ENCODE measurements around the gene TSHZ2. TPM values are rescaled to one million over a fixed set of nuclear protein-coding genes. Genes with fewer than 3 reads are reported as not detected.

Gene TSHZ2
- total RNA-seq, 1 donor from 2014 or later = 12.6 TPM

DNA sequence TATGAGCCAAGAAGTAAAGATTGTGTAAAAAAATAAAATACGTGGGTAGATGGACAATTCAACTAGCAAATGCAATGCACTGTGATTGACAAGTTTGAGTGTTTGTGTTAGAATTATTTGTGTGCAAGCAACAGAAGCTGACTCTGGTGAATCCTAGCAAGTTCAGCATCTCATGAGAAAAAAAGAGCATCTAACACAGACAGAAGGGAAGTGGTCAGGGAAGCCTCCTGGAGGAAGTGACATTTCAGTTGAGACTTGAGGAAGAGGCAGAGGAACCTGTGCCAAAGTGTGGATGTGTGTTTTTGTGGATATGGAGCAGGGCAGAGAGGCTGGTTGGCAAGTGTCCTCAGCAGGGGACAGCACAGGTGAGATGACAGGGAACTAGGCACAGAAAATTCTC lies 372.7 kb downstream of the TSHZ2 start:
- TF ChIP-seq, protein P1, sequence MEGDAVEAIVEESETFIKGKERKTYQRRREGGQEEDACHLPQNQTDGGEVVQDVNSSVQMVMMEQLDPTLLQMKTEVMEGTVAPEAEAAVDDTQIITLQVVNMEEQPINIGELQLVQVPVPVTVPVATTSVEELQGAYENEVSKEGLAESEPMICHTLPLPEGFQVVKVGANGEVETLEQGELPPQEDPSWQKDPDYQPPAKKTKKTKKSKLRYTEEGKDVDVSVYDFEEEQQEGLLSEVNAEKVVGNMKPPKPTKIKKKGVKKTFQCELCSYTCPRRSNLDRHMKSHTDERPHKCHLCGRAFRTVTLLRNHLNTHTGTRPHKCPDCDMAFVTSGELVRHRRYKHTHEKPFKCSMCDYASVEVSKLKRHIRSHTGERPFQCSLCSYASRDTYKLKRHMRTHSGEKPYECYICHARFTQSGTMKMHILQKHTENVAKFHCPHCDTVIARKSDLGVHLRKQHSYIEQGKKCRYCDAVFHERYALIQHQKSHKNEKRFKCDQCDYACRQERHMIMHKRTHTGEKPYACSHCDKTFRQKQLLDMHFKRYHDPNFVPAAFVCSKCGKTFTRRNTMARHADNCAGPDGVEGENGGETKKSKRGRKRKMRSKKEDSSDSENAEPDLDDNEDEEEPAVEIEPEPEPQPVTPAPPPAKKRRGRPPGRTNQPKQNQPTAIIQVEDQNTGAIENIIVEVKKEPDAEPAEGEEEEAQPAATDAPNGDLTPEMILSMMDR (IDR thresholded peaks at IDR 0.05) = no peak
- Histone ChIP-seq H3K4me1 (no peaks in the 10 kb centered on the region), H3K27ac (no peak overlapping the region), H3K4me3 (no peak overlapping the region), H3K36me3 (no peaks in the 10 kb centered on the region), H3K9me3 (no peaks in the 10 kb centered on the region), H3K27me3 (ENCODE audit: low read depth) (no peaks in the 10 kb centered on the region)
- ATAC-seq = no peak
- intact Hi-C loops (cut with DNase I) = no loop called here
- DNase-seq = no peak

DNA sequence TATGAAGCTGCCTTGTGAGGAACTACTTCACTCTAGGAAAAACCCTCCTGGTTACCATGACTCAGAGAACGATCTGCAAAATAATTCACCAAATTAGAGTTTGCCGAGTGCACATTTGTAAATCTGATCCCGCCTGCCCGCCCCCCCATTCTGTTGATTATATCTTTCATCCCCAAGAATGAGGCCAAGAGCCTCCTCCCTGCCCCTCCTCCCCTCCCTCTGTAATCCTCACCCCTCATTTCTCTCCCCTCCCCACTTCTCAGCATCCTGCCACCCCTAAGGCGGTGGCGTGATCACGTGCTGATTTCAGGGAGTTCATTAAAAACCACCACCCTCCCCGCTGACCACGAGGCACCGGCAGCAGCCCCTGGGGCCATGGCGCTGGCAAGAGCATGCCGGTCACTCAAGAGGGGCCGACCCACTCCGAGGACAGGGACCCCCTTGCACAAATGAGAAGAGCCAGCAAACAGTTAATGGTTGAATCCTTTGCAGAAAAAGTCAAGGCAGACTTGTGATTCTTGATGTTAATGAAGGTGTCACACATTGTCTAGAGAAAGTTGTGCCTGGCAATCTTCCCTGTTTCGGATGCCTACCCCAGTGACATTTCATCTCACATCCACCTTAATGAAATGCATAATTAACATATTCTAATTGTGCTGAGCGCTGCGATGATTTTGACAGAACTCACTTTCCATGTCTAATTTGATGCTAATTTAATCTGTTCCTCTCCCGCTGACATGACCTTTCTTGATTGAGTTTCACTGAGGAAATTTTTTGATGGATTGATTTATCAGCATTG lies 373.6 kb downstream of the TSHZ2 start:
- Histone ChIP-seq H3K27ac (no peak overlapping the region), H3K4me3 (no peak overlapping the region), H3K9me3 (no peaks in the 10 kb centered on the region), H3K27me3 (ENCODE audit: low read depth) (no peaks in the 10 kb centered on the region), H3K4me1 (no peaks in the 10 kb centered on the region), H3K36me3 (no peaks in the 10 kb centered on the region)
- DNase-seq = no peak
- TF ChIP-seq, protein P1 (IDR thresholded peaks at IDR 0.05) = no peak
- no peak for ATAC-seq
- intact Hi-C loops (cut with DNase I) = no loop called here

DNA sequence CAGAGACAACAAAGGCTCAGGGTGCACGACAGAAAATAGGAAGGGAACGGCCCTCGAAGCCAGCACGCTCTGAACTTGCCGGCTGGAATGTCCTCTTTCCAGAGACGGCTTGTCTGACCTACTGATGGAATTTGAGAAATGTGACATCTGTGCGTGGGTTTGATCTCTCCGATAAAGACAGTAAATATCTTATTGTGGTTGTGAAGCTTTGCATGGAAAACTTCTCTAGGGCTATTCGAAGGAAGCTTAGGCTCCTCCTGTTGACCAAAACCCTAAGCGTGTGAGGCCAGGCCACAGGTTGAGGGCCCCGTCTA lies 374.1 kb downstream of the TSHZ2 start:
- ATAC-seq (no peak), DNase-seq (no peak)
- Histone ChIP-seq H3K4me1 (no peaks in the 10 kb centered on the region), H3K9me3 (no peaks in the 10 kb centered on the region), H3K36me3 (no peaks in the 10 kb centered on the region), H3K27ac (no peak overlapping the region), H3K27me3 (ENCODE audit: low read depth) (no peaks in the 10 kb centered on the region), H3K4me3 (no peak overlapping the region)
- intact Hi-C loops (cut with DNase I) = no loop called here
- TF ChIP-seq, protein P1 (IDR thresholded peaks at IDR 0.05) = no peak

DNA sequence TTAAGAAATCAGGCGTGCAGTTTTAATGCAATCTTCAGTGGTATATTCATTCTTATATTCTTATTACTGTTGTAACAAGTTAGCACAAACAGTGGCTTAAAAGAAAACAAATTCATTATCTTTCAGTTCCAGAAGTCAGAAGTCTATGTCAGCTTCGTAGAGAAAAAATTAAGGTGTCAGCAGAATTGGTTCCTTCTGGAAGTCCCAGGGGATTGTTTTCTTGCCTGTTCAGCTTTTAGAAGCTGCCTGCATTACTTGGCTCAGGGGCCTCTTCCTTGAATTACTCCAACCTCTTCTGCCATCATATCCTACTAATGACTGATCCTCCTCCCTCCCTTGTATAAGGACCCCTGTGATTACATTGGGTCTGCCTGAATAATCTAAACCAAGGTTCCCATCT lies 377.6 kb downstream of the TSHZ2 start:
- no peaks in the 10 kb centered on the region for H3K27me3 ChIP-seq (ENCODE audit: low read depth)
- no peaks in the 10 kb centered on the region for H3K36me3 ChIP-seq
- DNase-seq (no peak), ATAC-seq (no peak)
- no peak overlapping the region for H3K27ac ChIP-seq
- no peak overlapping the region for H3K4me3 ChIP-seq
- TF ChIP-seq, protein P1 (IDR thresholded peaks at IDR 0.05) = no peak
- intact Hi-C loops (cut with DNase I) = no loop called here
- peaks cover under 1% of the 10 kb centered on the region for H3K9me3 ChIP-seq
- H3K4me1 ChIP-seq = no peaks in the 10 kb centered on the region

DNA sequence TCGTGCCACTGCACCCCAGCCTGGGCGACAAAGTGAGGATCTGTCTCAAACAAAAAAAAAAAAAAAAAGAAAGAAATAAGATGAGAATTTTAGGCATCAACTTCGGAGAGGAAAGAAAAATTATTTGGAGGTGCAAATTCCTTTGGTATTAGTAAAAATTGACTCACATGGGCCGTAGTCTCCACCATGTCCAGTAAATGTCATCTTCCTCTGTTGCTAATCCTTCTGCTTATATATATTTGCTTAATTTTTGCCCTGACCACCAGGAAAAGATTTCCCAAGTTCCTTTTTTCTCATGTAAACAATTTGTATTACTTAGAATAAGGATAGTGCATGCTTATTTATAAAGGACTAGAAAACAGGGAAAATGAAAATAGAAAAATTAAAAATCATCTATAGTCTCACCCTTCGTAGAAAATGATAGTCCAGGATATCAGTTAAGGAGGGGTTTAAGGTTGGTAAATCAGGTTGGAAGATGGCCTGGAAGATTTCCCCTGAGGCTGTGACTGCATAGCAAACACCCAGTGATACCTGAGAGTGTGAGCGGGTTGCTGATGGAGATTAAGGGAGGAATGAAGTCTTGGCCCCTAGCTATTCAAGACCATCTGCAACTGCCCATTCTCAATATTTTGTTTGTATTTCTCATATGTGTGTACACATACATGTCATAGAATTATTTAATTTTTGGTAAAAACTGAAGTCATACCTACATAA lies 380.7 kb downstream of the TSHZ2 start:
- TF ChIP-seq, protein P1 (IDR thresholded peaks at IDR 0.05) = no peak
- intact Hi-C loops (cut with DNase I) = no loop called here
- no peak for ATAC-seq
- Histone ChIP-seq H3K36me3 (no peaks in the 10 kb centered on the region), H3K4me3 (no peak overlapping the region), H3K4me1 (no peaks in the 10 kb centered on the region), H3K27ac (no peak overlapping the region), H3K27me3 (ENCODE audit: low read depth) (no peaks in the 10 kb centered on the region), H3K9me3 (peaks cover 19% of the 10 kb centered on the region)
- DNase-seq = no peak
